ENCODE data around the gene WDR76.

- TF ChIP-seq, protein P1, sequence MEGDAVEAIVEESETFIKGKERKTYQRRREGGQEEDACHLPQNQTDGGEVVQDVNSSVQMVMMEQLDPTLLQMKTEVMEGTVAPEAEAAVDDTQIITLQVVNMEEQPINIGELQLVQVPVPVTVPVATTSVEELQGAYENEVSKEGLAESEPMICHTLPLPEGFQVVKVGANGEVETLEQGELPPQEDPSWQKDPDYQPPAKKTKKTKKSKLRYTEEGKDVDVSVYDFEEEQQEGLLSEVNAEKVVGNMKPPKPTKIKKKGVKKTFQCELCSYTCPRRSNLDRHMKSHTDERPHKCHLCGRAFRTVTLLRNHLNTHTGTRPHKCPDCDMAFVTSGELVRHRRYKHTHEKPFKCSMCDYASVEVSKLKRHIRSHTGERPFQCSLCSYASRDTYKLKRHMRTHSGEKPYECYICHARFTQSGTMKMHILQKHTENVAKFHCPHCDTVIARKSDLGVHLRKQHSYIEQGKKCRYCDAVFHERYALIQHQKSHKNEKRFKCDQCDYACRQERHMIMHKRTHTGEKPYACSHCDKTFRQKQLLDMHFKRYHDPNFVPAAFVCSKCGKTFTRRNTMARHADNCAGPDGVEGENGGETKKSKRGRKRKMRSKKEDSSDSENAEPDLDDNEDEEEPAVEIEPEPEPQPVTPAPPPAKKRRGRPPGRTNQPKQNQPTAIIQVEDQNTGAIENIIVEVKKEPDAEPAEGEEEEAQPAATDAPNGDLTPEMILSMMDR (IDR thresholded peaks at IDR 0.05): no peak
- TF ChIP-seq POLR2A (IDR thresholded peaks at IDR 0.05) (no peak), POLR2AphosphoS5 (IDR thresholded peaks at IDR 0.05) (no peak)
Observed at GRCh38 chr15:43878446-43878845, 51.6 kb downstream of the WDR76 start.
